Lung (tissue), 12 donors: ENCODE data around the gene PRMT7. TPM values are rescaled to one million over a fixed set of nuclear protein-coding genes. Genes with fewer than 3 reads are reported as not detected.
"Not testable (repeated sequence)": the region's sequence is repeated elsewhere in the genome, so short reads cannot be mapped to it uniquely, and the experiment has no call there.

Experiments
- ATAC-seq: fragments of 200-7000 bp; cut with Tn5 transposase; one replicate; pipeline ENCODE4 v1.9.1; 2020; ENCODE audit warnings: moderate number of reproducible peaks; ENCODE audit not compliant: insufficient read depth, low FRiP score
- DNase-seq, 3 donors: peaks; one replicate each; pipeline ENCODE4 v3.0.0-alpha.2; 2013 to 2017
- H3K27ac ChIP-seq, 2 donors: one replicate each; pipeline ENCODE4 v1.5.1; 2013; ENCODE audit warnings: mild to moderate bottlenecking in 2 of 2, moderate library complexity in 2 of 2, control low read depth in 1 of 2, inconsistent platforms in 1 of 2, low read depth in 1 of 2, low read length in 1 of 2
- H3K27me3 ChIP-seq, 3 donors: one replicate each; pipeline ENCODE4 v1.5.1; 2013; ENCODE audit warnings: low read length in 2 of 3; ENCODE audit not compliant: control insufficient read depth in 3 of 3, insufficient read depth in 3 of 3
- H3K36me3 ChIP-seq, 4 donors: one replicate each; pipeline ENCODE4 v1.5.1; 2013; ENCODE audit warnings: low read length in 4 of 4, mild to moderate bottlenecking in 1 of 4, moderate library complexity in 1 of 4; ENCODE audit not compliant: control insufficient read depth in 4 of 4, insufficient read depth in 4 of 4
- H3K4me1 ChIP-seq, 5 donors: one replicate each; pipeline ENCODE4 v1.5.1; 2013; ENCODE audit warnings: low read length in 5 of 5, mild to moderate bottlenecking in 2 of 5, moderate library complexity in 1 of 5; ENCODE audit not compliant: control insufficient read depth in 5 of 5, insufficient read depth in 5 of 5
- H3K4me3 ChIP-seq: one replicate; pipeline ENCODE4 v1.5.1; 2013; ENCODE audit warnings: mild to moderate bottlenecking, control low read depth, moderate library complexity
- H3K9ac ChIP-seq, 2 donors: one replicate each; pipeline ENCODE4 v1.5.1; 2013; ENCODE audit warnings: low read length in 2 of 2, control low read depth in 1 of 2; ENCODE audit not compliant: insufficient read depth in 1 of 2
- H3K9me3 ChIP-seq, 4 donors: one replicate each; pipeline ENCODE4 v1.5.1; 2013; ENCODE audit warnings: low read length in 3 of 4, mild to moderate bottlenecking in 1 of 4, moderate library complexity in 1 of 4; ENCODE audit not compliant: control insufficient read depth in 4 of 4, insufficient read depth in 3 of 4
- CTCF ChIP-seq: IDR thresholded peaks from 2 replicates; pipeline ENCODE4 v1.5.1; 2012; ENCODE audit warnings: mild to moderate bottlenecking; ENCODE audit errors: control extremely low read depth, extremely low read depth
- WGBS, 2 donors: extraction: QIAGEN DNeasy Blood & Tissue Kit; methylation state at CpG; one replicate each; pipeline ENCODE4 v1.1.7; 2013; 5-methylcytosine and 5-hydroxymethylcytosine counted together
- polyA plus RNA-seq, 2 donors: library from polyadenylated mRNA; stranded (reverse); fragments of 200-250 nt; gene quantifications; one replicate each; pipeline ENCODE4 v1.2.1, GENCODE V29; 2013
- total RNA-seq, 2 donors: library from RNA; depleted of rRNA in 1 of 2; stranded (reverse); fragments of >200 nt in 1 of 2; gene quantifications; one replicate each; pipeline ENCODE4 v1.2.1, GENCODE V29; 2014 to 2021
- donor health status: control.
- donor health status: control.
- donor health status: Bipolar disorder and iron deficiency.
- donor health status: healthy.
- donor health status: DM: yes; HTN: yes; CAD: no.

PRMT7 gene
- total and polyA plus RNA-seq, 4 donors = 20.3 to 55.5 (median 38.4) TPM

- H3K4me1 ChIP-seq = peaks cover 0 to 32% (median 3%) of the 10 kb centered on the region in 5 donors
- peaks cover 0 to 19% (median 6%) of the 10 kb centered on the region in 4 donors for H3K36me3 ChIP-seq
- WGBS, 2 donors = 67 to 72% methylated on average over 12 of the region's 12 CpGs
- DNase-seq (no peak), ATAC-seq (no peak)
- H3K9ac ChIP-seq = no peak overlapping the region
- peak overlapping the region; percentile 14 to 16 for H3K27ac ChIP-seq
- TF ChIP-seq CTCF = no peak
- peaks cover 0 to 1% (median 0%) of the 10 kb centered on the region in 4 donors for H3K9me3 ChIP-seq
- H3K27me3 ChIP-seq = no peaks in the 10 kb centered on the region
- H3K4me3 ChIP-seq = no peak overlapping the region
Observed at GRCh38 chr16:68286153-68287074, 24.4 kb upstream of the PRMT7 start.

- Histone ChIP-seq H3K27ac (peak overlapping the region; percentile 21 to 64), H3K4me3 (no peak overlapping the region), H3K4me1 (peaks cover 0 to 32% (median 3%) of the 10 kb centered on the region in 5 donors), H3K27me3 (no peaks in the 10 kb centered on the region), H3K9ac (no peak overlapping the region), H3K9me3 (peaks cover 0 to 1% (median 0%) of the 10 kb centered on the region in 4 donors), H3K36me3 (peaks cover 0 to 20% (median 5%) of the 10 kb centered on the region in 4 donors)
- TF ChIP-seq CTCF = no peak
- 61 to 72% methylated on average over 11 of the region's 11 CpGs for WGBS, 2 donors
- no peak for DNase-seq
- ATAC-seq = peak; percentile 50
Observed at GRCh38 chr16:68287276-68288251, 23.3 kb upstream of the PRMT7 start.

- H3K4me1 ChIP-seq = peaks cover 0 to 32% (median 3%) of the 10 kb centered on the region in 5 donors
- peaks cover 0 to 20% (median 7%) of the 10 kb centered on the region in 4 donors for H3K36me3 ChIP-seq
- no peak for ATAC-seq
Observed at GRCh38 chr16:68288252-68288650, 22.6 kb upstream of the PRMT7 start.

GRCh38 chr16:68288796-68289195 lies 22.0 kb upstream of the PRMT7 start:
- H3K27me3 ChIP-seq, ATAC-seq, H3K9me3 ChIP-seq, H3K4me3 ChIP-seq, H3K9ac ChIP-seq, DNase-seq: not testable (repeated sequence)
- H3K4me1 ChIP-seq = peaks cover 0 to 32% (median 3%) of the 10 kb centered on the region in 5 donors
- 93% methylated on average over 9 of the region's 9 CpGs for WGBS, 2 donors
- peak overlapping the region in 1 of 2 donors; percentile 64 for H3K27ac ChIP-seq
- peaks cover 0 to 22% (median 7%) of the 10 kb centered on the region in 4 donors for H3K36me3 ChIP-seq

More at GRCh38 chr16:68288252-68288650, 22.6 kb upstream of the PRMT7 start:
- no peak for DNase-seq
- H3K9me3 ChIP-seq = peaks cover 0 to 1% (median 0%) of the 10 kb centered on the region in 4 donors
- H3K4me3 ChIP-seq = no peak overlapping the region
- H3K9ac ChIP-seq = no peak overlapping the region
- peak overlapping the region; percentile 21 to 64 for H3K27ac ChIP-seq
- WGBS, 2 donors = 83 to 91% methylated on average over 1 of the region's 1 CpG
- no peaks in the 10 kb centered on the region for H3K27me3 ChIP-seq
- no peak for TF ChIP-seq CTCF
